Forelimb muscle (tissue), 1 donor: ENCODE results near the gene PRR29. TPM values are rescaled to one million over a fixed set of nuclear protein-coding genes. Genes with fewer than 3 reads are reported as not detected.
"Not testable (repeated sequence)": the region's sequence is repeated elsewhere in the genome, so short reads cannot be mapped to it uniquely, and the experiment has no call there.

Experiments
- DNase-seq: peaks from one replicate; pipeline ENCODE4 v3.0.0-alpha.2; 2013; ENCODE audit warnings: low read depth
- polyA plus RNA-seq: library from polyadenylated mRNA; unstranded; fragments of 120-200 nt; gene quantifications from one replicate; pipeline ENCODE4 v1.2.1, GENCODE V29; 2013; ENCODE audit not compliant: insufficient read length

The PRR29 gene
- polyA plus RNA-seq, 1 donor = 2.3 TPM

DNA sequence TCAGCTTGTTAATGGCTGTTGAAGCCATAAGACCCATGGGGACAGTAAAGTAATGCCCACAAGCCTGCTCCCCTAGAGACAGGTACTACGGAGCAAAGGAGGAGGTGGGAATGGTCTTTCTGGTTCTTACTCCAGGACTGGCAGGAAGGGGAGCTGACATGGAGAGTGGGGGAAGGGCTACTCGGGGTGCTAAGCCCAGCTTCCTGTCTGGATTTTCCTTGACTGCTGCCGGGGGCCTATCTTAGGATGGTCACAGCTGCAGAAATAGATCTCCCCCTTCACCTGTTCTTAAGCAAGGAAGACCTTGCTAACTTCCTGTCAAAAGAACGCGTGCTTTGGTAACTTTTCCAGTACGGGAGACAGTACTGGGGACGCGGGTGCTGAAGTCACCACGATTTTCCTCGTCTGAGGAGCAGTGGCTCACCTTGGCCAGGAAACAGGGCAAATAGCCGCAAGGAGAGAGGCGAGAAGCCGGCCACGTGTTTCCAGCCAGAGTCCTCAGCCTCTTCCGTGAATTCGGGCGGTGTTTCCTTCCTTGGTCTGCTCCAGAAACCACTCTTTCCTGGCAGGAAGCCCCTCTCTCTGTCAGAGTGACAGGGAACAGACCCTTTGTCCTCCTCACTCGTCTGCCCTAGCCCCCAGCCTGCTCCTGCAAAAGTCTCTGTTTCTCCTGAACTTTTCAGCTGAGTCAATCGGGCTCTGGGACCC, 656 bp upstream of the PRR29 start:
- no peak for DNase-seq

DNA sequence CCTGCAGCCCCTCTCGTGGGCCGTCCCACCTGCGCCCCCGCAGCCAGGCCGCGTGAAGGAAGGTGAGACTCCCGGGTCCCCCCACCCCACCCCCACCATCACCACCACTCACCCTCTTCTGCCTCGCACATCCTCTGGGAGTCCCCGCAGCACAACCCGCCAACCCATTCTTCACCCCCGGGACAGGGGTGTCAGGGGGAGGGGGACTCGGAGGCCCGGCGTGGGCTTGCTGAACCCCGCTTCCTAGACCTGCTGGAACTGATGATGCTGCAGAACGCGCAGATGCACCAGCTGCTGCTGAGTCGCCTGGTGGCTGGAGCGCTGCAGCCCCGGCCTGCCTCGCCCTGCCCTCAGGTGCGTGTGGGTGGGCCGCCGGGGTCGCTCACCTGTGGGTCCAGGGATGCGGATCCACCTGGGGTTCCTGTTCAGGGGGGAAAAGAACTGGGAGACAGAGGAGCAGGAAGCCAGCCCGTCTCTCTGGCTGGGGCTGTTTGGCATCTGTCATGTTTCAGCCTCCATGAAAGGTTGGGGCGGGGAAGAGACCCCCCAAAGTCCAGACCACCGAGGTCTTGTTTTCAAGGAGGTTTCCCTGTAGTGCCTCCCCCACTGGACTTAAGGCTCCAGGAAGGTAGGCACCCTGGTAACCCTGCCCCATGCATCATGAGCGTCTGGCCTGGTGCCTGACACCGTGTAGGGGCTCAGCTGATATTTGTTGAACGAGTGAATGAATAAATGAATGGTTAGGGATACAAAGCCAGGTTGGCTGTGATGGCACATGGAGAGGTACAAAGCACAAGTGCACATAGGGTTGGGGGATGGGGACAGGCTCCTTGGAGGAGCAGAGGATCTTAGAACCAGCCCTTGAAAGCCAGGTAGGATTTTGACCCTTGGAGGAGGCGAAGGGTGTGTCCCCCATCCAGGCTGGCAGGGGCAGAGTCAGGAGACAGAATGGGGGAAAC, 849 bp downstream of the PRR29 start:
- DNase-seq = no peak

DNA sequence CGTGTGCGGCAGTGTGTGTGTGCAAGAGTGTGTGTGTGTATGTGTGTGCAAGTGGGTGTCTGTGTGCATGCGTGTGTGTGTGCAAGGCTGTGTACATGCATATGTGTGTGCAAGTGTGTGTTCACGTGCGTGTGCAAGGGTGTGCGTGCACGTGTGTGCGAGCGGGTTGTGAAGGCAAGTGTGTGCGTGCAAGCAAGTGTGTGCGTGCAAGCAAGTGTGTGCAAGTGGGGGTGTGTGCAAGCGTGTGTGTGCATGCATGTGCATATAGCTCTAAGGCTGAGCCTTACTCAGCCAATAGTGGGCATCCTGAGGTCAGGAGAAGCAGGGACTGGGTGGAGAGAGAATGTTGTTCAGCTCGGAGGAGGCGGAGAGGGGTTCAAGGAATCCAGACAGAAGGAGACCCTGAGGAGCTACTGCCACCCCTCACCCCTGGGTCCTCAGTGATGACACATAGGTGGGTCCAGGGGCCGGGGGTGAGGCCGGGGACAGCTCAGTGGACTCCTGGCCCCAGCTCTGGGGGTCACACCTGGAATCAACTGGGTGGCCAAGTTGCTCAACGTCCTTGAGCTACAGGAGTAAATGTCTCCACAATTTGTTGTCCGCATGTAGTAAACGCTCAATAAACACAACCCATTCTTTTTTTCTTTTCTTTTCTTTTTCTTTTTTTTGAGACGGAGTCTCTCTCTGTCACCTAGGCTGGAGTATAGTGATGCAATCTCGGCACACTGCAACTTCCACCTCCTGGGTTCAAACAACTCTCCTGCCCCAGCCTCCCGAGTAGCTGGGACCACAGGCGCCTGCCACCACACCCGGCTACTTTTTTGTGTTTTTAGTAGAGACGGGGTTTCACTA, 1.8 kb downstream of the PRR29 start:
- no peak for DNase-seq

DNA sequence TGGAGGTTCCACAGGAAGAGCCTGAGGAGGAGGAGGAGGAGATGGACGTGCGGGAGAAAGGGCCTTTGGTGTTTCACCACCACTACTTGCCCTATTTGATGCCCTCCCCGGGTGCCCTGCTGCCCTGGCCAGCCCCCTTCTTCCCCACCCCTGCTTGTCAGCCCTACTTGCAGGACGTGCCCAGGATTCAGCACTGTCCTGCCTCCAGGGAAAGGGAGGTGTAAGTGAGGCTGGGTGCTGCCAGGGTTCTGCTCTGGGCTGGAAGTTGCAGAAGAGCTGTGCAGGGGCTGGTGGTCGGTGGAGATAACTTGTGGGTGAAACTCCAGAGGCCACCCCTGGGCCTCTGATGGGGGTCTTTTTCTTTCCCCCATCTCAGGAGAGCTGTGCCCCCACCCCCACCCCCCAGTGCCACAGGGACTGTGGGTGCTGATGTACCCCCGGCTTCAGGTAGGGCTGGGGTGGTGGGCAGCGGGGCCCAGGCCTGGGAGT, 3.0 kb downstream of the PRR29 start:
- no peak for DNase-seq

DNA sequence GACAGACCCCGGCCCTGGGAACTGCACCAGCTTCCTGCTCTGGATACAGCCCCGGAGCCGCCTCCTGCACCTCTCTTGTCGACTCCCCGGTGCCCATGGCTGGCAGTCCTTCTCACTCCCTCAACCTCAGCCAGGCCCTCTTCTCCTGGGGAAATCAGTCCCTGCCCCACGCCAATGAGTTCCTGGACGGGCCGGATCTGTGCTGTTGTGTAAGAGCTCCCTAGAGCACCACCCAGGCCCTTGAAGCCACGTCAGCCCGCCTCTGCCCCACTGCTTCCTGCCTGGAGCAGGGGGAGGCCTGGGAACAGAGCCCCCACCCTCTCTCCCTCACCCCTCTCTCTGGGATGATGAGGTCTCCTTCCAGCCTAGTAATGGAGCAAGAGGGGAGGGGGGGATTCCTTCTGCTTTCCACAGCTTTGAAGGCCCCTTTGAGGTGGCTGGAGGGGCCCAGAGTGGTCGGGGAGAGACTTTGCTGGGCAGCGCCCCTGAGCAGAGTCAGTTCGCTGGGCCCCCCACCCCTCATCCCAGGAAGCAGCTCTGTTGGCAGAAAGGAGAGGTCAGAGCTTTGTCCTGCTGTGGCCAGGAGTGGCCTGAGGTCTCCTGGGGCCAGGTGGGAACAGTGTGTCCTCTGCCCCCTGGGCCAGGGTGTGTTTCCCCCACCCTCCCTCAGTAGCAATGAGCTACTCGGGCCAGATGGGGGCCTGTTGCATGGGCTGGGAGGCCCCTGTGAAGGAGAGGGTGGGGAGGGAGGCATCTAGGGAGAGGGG, 3.8 kb downstream of the PRR29 start:
- no peak for DNase-seq

DNA sequence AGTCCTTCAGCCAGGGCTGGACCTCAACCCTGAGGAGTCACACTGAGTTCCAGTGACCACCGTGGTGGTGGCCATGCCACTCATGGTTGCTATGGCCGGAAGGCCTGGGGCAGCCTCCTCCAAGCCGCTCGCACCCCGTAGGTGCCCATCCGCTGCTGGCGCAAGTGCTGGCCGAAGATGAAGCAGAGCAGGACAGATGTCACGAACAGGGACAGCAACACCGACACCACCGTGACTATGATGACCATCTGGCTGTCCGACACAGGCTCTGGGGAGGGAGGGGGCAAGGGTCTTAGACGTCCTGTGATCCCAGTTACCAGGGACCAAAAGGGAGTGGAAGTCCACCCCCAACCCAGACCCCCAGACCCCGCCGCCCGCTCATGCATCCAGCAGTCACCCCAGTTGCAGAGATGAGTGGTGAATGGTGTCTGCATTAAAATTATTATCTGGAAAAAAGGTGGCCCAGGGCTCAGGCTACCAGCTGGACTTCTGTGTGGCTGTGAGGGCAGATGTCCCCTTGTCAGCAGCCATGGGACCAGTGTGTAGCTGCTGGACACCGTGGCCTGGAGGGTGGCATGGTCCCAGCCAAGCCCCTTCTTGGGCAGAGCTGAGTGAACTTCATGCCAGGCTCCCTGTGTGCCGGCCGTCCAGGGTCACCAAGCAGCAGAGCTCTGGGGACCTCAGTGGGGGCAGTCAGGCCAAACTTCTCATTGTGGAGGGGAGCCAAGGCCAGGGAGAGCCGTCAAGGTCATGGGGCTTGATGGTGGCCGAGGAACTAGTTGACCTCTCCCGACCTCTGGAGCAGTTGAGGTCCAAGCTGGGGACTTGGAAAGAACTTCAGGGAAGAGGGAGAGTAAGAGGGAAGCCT, 4.7 kb downstream of the PRR29 start:
- no peak for DNase-seq

GRCh38 chr17:64003526-64004121, 5.5 kb downstream of the PRR29 start:
- DNase-seq = no peak

DNA sequence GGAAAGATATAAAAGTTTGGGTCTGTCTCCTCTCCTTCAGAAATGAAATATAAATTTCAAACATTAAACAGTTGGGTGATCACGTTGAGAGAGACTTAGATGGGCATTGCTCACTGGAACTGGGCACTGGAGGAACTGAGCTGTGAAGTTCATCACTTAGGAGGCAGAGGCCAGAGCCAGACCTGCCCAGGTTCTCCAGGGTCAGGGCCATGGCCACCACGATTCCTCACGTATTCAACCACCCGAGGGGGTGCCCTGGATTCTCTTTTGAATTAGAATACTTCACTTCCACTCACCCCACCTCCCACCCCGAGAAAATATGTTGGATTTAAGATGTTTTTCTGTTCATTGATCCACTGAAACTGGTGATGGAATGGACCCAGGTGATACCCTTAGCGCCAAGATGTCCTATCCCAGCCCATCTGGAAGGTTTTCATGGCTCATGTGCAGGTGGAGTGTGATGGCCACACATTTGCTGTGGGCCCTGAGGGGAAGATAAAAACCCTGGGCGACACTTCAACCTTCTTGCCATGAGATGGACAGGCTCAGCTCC, 6.1 kb downstream of the PRR29 start:
- DNase-seq = no peak

- DNase-seq = no peak
Observed at GRCh38 chr17:64004903-64005733, 7.0 kb downstream of the PRR29 start.

DNA sequence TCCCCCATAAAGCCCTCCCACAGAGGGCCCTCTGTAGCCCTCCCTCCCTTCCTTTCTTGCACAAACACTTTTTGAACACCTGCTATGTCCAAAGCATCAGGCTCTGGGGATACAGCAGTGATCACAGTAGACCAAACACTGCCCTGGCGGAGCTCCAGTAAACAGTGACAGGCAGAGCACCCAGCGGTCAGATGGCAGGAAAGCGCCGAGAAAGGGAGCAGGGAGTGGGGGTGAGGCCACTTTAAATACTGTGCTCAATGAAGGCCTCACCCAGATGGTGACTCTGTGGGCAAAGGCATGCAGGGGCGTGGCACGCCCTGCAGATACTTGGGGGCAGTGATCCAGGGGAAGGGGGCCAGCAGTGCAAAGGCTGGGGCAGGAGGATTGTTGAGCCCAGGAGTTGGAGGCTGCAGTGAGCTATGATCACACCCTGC, 7.6 kb downstream of the PRR29 start:
- DNase-seq = no peak

- DNase-seq = no peak
Observed at GRCh38 chr17:64006361-64007088, 8.4 kb downstream of the PRR29 start.

- DNase-seq = not testable (repeated sequence)
Observed at GRCh38 chr17:64007089-64007837, 9.1 kb downstream of the PRR29 start.

DNA sequence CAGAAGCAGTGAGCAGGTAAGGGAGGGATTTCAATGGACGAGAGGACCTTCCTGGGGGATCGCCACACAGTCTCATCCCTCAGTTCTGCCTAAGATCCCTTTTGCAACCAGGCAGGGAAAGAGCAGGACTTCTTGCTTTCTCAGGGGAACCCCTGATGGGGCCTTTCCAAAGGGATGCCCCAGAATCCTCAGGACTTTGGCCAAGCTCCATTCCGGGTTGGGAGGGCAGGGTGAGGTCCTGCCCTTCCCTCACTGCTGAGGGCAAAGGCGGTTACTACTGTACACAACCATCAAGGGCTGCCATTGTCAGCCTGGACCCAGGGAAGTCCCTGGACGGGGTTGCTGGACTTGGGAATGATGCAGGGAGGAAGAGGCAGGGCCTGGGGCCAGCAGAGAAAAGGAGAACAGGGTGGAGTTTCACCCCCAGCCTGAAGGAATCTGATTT, 9.7 kb downstream of the PRR29 start:
- DNase-seq = no peak

- DNase-seq = no peak
Observed at GRCh38 chr17:64008346-64008745, 10.2 kb downstream of the PRR29 start.

DNA sequence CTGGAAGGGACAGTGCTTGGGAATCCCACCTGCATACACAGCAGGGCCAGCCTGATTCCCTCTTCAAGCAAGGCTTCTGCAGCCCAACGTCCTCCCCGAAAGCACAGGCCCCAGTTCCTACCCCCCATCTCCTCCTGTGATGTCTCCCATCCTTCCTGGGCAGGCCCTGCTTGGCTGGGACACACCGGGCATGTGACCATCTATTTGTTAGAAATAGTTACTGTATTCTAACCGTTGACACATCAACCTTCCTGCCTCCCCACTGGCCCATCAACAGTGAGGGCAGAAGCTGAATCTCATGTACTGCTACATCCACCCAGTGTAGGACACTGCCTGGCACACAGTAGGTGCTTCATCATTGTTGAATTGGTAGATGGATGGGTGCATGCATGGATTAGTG, 10.7 kb downstream of the PRR29 start:
- no peak for DNase-seq

DNA sequence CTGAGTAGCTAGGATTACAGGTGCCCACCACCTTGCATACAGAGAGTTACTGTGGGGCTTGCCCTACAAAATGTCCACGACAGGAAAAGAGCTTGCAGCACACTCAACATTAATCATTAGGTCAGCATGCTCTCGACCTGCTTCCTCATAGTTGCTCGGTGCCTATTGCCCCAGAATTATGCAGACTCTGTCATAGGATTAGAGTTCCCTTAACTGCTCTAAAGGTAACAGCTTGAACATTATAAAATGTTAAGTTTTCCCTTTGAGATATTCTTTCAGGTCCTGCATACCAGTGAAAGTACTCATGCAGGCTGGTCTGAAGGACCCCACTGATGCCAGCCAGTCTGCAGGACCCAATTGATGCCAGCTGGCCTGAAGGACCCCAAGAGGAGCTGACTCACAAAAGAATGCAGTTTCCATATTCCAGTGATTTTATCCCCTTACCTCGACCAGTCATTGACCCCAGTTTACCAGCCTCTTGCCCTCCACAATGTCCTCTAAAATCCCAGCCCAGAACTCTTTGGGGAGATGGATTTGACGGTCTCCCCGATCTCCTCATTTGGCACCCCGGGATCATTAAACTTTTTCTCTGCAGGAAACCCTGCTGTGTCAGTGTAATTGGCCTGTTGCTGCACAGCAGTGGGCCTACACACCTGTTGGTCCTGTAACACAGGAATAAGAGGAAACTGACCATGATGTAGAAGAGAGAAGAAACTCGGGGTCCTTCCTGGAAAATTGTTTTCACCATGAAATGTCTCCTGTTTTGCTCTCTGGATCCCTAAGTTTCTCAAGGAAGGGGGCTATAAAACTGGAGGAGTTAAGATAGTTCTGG, 11.6 kb downstream of the PRR29 start:
- no peak for DNase-seq
